ACHN (cell line): ENCODE results near the gene VKORC1.
"Not testable (repeated sequence)": the region's sequence is repeated elsewhere in the genome, so short reads cannot be mapped to it uniquely, and the experiment has no call there.

Experiments used
- DNase-seq: peaks from one replicate; pipeline ENCODE4 v3.0.0-alpha.2; 2015
- in situ Hi-C: cut with HindIII; loops from 2 replicates; pipeline ENCODE4 v1.10.0; 2017; ENCODE audit warnings: low sequenced_read_pairs, low pct_ligation_motif_present, low pct_unique_long_range_greater_than_20kb

VKORC1 gene

DNA sequence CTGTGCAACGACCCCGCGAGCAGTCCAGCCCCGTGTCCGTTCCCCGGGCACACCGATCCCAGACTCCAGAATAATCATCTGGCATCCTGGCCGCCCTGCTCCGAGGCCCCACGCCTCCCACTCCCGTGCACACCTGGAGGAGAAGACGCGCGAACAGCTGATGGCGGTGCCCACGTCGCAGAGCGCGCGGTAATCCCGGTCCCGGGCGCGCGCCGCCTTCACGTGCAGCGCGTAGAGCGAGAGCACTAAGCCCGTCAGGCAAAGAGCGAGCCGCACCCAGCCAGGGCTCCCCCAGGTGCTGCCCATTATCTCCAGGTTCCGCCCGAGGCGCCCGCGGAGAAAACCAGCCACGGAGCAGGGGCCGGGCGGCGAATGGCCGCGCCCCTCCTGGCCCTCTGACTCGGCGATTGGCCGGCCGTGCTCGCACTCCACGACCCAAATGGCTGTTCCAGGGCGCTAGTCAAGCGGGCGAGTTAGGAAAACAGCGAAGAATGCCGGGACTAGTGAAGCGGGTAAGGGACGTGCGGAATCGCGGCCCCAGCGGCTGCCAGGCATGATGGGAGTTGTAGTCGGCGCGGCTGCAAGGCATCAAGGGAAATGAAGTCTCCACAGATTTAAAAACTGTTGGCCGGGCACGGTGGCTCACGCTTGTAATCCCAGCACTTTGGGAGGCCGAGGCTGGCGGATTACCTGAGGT lies at the start of gene VKORC1:
TSS of gene VKORC1 (minus strand) at position 374 of the 697 bp plus-strand sequence. CDS start at position 306, 68 bp downstream.
- in situ Hi-C loops, result no loop called here
- DNase-seq, result peak; percentile 100

DNA sequence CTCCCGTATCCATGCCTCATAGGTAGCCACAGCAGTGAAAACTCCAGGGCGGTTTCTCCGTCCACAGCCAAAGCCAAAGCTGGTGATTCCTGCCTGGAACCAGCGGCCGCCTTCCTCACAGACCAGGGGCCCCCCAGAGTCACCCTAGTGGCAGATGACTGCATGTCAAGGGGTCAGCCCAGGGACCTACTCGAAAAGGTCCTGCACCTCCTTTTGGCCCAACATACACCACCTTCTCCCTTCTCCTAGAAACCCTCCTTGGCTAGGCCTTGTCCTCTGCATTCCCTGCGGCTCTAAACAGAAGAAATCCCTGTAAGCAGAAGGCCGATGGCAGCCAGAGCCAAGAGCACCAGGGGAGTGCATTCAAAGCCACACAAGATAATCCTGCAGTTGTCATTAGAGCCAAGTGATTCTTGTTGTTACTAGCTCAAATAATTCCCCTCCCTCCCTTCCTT lies 49.1 kb upstream of the VKORC1 start:
- in situ Hi-C loops, result no loop called here
- DNase-seq, result no peak

DNA sequence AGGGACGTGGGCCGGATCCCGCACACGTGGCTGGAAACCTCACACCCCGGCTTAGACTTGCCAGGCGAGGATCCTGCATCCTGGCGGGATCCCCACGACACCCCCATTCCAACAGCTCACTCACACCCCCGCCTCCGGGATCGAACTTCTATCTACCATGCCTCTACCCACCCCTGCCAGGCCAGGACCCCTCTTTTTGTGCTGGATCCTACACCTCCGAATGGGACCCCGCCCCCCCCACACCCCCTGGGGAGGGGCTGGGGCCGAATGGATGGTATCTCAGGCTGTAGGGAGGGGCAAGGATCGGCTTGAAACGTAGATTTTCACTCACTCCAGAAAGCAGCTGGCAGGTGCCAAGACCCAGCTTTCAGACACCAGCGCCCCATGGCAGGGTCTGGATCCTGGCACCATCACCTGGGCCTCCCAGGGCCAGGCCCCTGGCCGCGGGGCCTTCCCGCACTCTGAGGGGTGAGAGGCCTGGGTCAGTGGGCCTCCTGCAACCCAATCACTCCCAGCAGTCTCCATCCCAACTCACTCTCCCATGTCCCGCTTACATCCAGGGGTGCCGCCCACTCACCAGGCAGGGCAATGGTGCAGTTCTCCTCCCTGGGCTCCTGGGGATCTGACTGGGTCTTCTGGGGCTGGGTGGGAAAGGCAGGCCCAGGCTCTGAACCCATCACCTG lies 48.6 kb upstream of the VKORC1 start:
- in situ Hi-C loops, result no loop called here
- DNase-seq, result no peak

DNA sequence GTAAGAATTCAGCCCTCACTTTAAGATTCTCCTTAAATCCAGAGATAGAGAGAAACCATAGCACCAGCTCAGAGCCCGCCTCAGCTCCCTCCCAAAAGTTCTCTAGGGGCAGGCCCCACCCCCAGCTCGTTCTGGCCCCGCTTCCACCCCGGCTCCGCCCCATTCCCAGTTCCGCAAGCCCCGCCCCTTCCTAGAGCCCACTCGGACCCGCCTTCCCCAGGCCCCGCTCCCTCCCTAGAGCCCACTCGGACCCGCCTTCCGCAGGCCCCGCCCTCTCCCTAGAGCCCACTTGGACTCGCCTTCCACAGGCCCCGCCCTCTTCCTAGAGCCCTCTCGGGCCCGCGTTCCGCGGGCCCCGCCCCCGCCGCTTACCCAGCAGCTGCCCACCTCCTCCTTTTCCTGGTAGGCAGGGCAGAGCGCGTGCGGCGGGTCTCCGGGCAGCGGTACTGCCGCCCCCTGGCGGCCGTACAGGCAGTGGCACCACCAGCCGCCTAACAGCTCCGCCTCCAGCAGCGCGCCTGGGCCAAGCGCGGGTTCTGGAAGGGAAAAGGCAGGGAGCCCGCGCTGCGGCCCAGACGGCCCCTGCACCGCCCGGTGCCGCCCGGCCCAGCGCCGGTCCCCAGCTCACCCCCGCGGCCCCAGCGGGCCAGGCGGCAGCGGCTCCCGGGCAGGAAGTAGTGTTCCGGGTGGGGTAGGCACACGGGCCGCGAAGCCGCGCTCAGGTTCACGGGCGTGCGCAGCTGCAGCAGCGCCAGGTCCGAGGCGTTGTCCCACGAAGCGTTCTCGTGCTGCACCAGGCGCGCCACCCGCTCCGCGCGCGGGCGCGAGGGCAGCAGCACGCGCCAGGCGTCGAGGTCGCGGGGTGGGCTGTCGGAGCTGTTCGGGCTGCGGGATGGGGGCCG lies 47.8 kb upstream of the VKORC1 start:
- peak; percentile 99 for DNase-seq
- in situ Hi-C loops, result no loop called here

DNA sequence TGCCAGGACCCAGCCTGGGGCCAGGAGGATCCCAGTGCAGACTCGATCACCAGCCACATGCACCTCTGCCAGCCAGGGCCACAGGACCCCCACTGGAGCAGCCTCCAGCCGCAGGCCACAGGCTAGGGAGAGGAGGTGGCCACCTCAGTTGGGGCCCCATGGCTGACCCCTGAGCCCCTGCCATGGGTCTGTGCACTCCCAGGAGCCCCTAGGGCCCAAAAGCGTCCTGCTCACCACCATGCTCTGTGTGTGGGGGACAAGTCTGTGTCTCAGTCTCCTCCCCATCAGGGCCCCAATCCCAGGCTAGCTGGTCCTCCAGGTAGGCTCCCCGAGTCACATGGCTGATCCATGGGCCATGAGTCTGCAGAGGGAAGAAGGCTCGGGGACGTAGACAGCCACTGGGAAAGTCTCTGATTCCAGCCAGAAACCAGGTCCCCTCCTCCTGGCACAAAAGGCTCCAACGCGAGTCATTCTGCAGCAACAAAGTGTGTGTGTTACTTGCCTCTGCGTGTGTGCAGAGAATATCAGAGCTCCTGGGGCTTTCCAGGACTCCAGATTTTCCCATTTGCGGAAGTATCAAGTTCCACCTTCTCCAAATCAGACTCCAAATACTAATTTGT lies 47.0 kb upstream of the VKORC1 start:
- DNase-seq, result no peak
- in situ Hi-C loops, result no loop called here

DNA sequence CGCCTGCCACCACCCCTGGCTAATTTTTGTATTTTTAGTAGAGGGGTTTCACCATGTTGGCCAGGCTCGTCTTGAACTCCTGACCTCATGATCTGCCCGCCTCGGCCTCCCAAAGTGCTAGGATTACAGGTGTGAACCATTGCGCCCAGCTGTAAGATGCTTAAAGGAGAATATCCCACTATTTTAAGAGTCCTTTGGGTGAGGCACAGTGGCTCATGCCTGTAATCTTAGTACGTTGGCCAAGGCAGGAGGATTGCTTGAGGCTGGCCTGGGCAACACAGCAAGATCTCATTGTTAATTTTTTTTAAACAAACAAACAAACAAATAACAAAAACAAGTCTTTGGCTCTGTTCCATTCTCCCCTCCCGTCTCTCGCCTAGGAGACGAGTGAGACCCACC lies 46.5 kb upstream of the VKORC1 start:
- DNase-seq, in situ Hi-C loops: not testable (repeated sequence)

DNA sequence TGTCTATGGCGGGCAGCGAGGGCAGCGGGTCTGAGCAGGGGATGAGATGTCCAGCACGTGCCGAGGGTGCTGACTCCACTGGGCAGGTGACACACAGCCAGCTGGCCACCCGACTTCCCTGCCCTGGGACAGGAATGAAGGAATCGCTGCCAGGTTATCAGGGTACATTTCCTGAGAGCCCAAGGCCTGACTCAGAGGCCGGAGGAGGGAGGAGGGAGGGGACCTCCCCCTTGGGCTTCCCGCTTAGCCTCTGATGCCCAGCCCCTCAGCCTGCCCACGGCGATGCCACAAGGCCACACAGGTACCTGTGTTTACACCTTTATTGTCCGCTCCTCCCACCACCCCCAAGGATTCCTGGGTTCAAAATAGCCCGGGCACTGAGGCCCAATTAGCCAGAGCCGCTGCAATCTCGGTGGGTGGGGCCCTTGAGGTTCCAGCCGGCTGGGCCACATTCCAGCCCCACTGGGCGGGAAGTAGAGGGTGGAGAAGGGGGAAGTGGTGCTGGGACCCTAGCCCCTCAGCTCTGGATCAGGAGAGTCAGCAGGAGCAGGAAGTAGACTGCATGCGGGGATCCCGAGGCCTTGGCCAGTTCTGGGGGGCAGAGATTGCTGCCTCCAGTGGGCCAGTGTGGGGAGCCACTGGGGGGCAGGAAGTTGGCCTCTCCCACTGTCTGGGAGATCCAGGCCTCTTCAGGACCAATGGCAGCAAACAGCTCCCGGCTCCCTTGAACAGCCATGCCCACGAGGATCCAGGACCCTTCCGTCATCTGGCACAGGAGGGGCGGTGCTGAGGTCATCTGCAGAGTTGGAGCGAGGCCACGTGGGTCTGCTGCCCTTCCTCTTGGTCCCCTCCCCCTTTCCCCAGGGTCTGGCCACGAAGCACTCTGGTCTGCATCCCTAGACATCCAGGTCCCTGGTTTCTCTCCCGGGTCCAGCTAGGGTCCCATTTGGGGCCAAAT lies 44.3 kb upstream of the VKORC1 start:
- in situ Hi-C loops, result no loop called here
- DNase-seq, result peak; percentile 95

DNA sequence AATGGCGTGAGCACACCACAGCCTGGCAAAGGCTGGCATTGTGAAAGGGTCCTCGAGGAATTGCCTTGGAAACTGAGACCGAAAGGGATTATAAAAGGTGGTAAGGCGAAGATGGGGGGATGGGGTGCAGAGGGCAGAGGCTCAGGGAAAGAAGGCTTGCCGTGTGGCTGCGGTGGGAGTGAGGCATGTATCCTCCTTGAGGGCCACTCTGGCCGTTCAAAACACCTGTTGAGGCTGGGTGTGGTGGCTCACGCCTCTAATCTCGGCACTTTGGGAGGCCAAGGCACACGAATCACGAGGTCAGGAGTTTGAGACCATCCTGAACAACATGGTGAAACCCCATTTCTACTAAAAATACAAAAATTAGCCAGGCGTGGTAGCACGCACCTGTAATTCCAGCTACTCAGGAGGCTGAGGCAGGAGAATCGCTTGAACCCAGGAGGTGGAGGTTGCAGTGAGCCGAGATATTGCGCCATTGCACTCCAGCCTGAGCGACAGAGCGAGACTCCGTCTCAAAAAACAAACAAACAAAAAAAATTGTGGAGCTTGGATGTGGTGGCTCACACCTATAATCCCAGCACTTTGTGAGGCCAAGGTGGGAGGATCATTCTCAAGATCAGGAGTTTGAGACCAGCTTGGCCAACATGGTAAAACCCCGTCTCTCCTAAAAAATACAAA lies 42.4 kb upstream of the VKORC1 start:
- DNase-seq, in situ Hi-C loops: not testable (repeated sequence)

DNA sequence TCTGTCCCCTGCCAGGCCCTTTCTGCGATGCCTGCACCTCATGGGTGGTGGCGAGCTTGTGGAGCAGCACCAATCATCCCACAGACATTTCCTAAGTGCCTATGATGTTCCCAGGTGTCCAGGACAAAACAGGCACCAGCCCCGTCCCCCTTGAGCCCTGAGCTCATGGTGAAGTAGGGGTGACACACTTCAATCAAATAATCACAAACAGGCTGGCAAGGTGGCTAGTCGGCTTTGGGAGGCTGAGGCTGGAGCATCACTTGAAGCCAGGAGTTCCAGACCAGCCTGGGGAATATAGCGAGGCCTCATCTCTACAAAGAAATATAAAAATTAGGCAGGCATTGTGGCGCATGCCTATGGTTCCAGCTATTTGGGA lies 41.7 kb upstream of the VKORC1 start:
- in situ Hi-C loops, result no loop called here
- DNase-seq, result no peak

DNA sequence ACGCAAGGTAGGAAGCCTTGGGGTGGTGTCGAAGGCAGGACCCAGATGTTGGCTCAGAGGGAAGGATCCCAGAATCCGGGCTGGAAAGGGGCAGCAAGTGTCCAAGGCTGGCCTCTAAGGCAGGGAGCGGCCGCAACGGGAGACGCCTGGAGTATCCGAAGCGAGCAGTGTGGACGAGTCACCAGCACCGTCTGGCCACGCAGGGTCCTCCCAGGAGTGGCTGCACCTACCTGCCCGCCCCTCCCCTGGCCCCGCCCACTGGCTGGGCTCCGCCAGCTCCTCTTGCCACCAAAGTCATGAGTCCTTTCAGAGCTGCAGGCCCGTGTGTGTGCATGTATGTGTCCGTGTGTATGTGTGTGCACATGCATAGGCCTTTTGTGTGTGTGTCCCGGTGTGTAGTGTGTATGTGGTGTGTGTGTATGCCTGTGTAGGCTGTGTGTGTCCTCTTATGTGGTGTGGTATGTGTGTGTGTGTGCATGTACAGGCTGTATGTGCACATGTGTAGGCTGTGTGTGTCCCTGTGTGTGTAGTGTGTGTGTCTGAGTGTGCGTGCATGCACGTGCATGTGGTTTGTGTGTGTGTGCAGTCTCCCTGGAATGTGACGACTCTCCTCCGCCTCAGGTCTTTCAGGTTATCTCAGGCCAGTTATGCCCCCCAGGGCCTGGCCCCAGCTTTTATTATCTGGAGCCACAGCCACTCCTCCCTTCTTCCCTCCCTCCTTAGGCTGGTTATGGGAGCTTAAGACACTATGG lies 41.1 kb upstream of the VKORC1 start, which contains the start of gene PRSS8:
TSS of gene PRSS8 (minus strand) at position 193 of the 752 bp plus-strand sequence. CDS start 229 bp downstream, outside the sequence.
- DNase-seq, result peak; percentile 46
- in situ Hi-C loops, result no loop called here

DNA sequence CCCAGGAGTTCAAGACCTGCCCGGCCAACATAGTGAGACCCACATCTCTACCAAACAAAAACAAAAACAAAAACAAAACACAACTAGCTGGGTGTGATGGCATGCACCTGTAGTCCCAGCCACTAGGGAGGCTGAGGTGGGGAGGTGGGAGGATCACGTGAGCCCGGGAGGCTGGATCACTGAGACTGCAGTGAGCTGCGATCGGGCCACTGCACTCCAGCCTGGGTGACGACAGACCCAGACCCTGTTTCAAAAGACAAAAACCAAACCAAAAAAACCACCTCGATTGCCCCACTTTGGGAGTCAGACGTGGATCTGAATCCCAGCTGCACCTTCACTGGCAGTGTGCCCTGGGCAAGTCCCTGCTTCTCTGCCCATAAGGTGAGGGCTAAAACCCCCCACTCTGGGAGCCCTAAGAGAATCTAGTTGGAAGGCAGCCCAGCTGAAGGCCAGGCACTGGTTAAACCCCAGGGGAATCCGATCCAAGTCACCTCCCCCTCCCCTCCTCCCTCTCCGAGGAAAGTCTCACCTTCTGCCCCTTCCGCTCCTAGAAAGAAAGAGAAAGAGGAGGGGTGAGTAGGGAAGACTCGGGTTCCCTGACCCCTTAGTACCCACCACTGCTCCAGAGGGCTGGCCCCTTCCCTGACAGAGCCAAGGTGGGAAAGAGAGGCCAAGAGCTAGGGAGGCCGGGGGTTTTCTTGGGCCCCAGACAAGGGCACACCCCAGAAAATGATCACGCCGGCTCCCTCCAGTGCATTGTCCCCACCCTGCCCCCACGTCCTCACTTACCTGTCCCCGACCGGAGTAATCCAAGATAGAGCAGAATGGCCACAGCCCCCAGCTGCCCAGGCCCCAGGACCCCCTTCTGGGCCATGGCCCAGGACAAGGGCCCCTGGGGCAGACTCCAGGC lies 40.3 kb upstream of the VKORC1 start:
- peak; percentile 35 for DNase-seq
- in situ Hi-C loops, result no loop called here

DNA sequence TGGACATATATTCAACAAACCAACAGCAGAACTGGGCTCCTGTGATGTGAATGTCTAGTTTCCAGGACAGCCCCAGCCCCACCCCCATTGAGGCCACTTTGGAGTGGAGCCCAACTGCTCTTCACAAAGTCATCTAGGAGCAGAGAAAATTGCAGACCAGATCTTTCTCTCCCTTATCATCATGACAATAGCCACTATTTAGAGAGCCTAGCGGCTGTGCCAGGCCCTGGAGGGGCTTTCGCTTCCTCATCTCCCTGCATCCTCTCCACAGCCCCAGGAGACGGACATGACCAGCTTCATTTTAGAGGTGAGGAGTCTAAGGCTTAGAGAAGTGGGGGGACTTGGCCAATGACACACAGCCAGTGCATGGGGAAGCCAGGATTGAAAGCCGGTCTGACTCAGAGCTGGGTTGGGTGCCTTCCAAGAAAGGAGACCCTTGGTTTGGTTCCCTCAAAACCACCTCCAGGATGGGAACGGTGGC lies 39.5 kb upstream of the VKORC1 start:
- peak; percentile 26 for DNase-seq
- in situ Hi-C loops, result no loop called here

DNA sequence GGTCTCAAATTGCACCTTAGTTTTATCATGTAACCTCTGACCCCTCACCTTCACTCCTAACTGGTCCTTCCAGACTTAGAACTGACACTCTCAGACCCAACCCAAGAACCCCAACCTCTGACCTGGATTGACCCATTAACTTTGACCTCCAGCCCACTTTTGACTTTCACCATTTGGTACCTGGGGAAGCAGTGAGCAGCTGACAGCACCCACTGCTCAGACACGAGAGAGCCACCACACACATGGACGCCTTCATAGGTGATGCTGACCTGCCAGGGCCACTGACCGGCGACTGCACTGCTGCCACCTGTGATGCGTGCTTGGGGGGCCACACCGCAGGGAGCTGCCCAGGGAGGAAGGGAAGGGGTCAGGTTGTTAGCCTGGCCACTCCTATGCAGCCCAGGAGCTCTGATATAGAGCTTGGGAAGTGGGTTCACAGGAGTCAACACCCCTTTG lies 38.5 kb upstream of the VKORC1 start:
- in situ Hi-C loops, result no loop called here
- no peak for DNase-seq

DNA sequence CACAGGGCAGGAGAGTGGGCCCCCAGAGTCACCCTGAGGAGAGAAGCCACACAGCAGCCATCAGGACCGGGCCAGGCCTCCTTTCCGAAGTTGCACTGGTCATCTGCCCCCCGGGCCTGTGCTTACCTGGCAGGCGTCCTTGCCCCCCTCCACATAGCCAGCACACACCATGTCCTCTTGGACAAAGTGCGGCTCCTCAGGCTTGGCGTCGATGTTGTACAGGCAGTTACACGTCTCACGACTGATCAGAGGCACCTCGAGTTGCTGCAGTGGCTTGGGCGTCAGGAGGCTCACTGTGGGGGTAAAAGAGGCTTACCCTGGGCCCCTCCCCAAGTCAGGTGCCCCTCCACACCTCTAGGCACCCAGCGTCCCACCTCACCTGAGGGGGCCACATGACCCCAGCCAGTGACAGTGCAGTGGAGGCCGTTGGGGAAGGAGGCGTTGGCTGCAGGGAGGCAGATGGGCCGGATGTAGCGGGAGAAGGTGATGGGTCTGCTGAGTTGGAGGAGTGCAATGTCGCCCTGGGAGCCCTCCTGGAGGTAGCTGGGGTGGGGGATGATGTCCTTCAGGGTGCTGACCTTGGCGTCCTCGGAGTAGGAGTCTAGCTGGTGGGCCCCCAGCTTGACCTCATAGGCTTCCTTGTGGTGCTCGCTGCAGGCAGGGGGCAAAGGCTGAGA lies 37.8 kb upstream of the VKORC1 start:
- in situ Hi-C loops, result no loop called here
- no peak for DNase-seq

DNA sequence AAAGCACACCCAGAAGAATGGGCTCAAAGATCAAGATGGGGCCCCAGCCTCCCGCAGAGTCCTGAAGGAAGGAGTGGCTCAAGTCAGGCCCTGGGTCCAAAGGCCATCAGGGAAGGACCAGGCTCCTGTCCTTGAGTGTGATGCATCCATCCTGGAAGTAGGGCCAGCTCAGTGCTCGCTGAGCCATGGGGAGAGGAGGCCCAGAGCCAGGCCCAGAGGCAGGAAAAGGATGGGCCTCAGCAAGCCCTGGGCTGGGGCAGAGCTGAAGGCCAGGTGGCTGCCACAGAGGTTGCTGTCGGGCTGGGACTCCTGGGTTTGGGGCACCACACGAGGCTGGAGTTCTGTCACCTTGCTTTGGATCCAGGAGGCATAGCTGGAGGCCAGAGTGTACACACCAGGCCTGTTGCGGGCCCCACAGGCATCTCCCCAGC lies 37.3 kb upstream of the VKORC1 start:
- DNase-seq, result peak; percentile 60
- in situ Hi-C loops, result no loop called here
